ENCODE measurements around the gene KY.
A peak's percentile ranks its signal among the peaks of the same experiment; 100 is the strongest.

The KY gene

GRCh38 chr3:134677987-134678308 is 27.1 kb upstream of the KY start:
- no peak for TF ChIP-seq CTCF (IDR thresholded peaks at IDR 0.05; ENCODE audit: low read depth, low read length)
- no peak for TF ChIP-seq EZH2phosphoT487 (IDR thresholded peaks at IDR 0.05; ENCODE audit: low read depth)

GRCh38 chr3:134677196-134677986 is 26.6 kb upstream of the KY start:
- Histone ChIP-seq H3K27me3 (ENCODE audit: low read depth, low read length) (peaks cover 28% of the 10 kb centered on the region; the same call in 1 of the 2 replicates), H3K4me1 (ENCODE audit: low read length) (no peaks in the 10 kb centered on the region), H3K79me2 (ENCODE audit: low read length) (no peaks in the 10 kb centered on the region), H3K4me3 (ENCODE audit: low read length) (no peak overlapping the region), H4K20me1 (ENCODE audit: insufficient read depth, low read length) (no peaks in the 10 kb centered on the region), H3K9ac (ENCODE audit: low read length) (no peak overlapping the region), H3K9me3 (ENCODE audit: insufficient read depth, low read length) (peaks cover 12% of the 10 kb centered on the region; the same call in 1 of the 2 replicates), H2AFZ (ENCODE audit: low read depth, low read length) (no peak overlapping the region), H3K4me2 (ENCODE audit: low read length) (no peak overlapping the region), H3K36me3 (replicated peaks; ENCODE audit: low read depth, low read length) (no peaks in the 10 kb centered on the region), H3K27ac (ENCODE audit: low read length) (no peak overlapping the region)
- TF ChIP-seq EZH2phosphoT487 (IDR thresholded peaks at IDR 0.05; ENCODE audit: low read depth) (no peak), CTCF (IDR thresholded peaks at IDR 0.05; ENCODE audit: low read depth, low read length) (peak; percentile 56)

More at GRCh38 chr3:134677987-134678308, 27.1 kb upstream of the KY start:
- Histone ChIP-seq H3K27me3 (ENCODE audit: low read depth, low read length) (peaks cover 22% of the 10 kb centered on the region; the same call in 1 of the 2 replicates), H3K4me2 (ENCODE audit: low read length) (no peak overlapping the region), H3K4me1 (ENCODE audit: low read length) (no peaks in the 10 kb centered on the region), H3K9me3 (ENCODE audit: insufficient read depth, low read length) (peaks cover 12% of the 10 kb centered on the region; the same call in 1 of the 2 replicates), H3K79me2 (ENCODE audit: low read length) (no peaks in the 10 kb centered on the region), H3K4me3 (ENCODE audit: low read length) (no peak overlapping the region), H2AFZ (ENCODE audit: low read depth, low read length) (no peak overlapping the region), H3K27ac (ENCODE audit: low read length) (no peak overlapping the region), H4K20me1 (ENCODE audit: insufficient read depth, low read length) (no peaks in the 10 kb centered on the region), H3K36me3 (replicated peaks; ENCODE audit: low read depth, low read length) (no peaks in the 10 kb centered on the region), H3K9ac (ENCODE audit: low read length) (no peak overlapping the region)

GRCh38 chr3:134675726-134676256 is 25.0 kb upstream of the KY start:
- Histone ChIP-seq H3K4me2 (ENCODE audit: low read length) (no peak overlapping the region), H3K9me3 (ENCODE audit: insufficient read depth, low read length) (peaks cover 12% of the 10 kb centered on the region; the same call in 1 of the 2 replicates), H2AFZ (ENCODE audit: low read depth, low read length) (no peak overlapping the region), H3K27ac (ENCODE audit: low read length) (no peak overlapping the region), H3K27me3 (ENCODE audit: low read depth, low read length) (peaks cover 20% of the 10 kb centered on the region; the same call in 1 of the 2 replicates), H3K9ac (ENCODE audit: low read length) (no peak overlapping the region), H4K20me1 (ENCODE audit: insufficient read depth, low read length) (no peaks in the 10 kb centered on the region), H3K36me3 (replicated peaks; ENCODE audit: low read depth, low read length) (no peaks in the 10 kb centered on the region), H3K4me3 (ENCODE audit: low read length) (no peak overlapping the region), H3K79me2 (ENCODE audit: low read length) (no peaks in the 10 kb centered on the region), H3K4me1 (ENCODE audit: low read length) (no peaks in the 10 kb centered on the region)
- TF ChIP-seq CTCF (IDR thresholded peaks at IDR 0.05; ENCODE audit: low read depth, low read length) (no peak), EZH2phosphoT487 (IDR thresholded peaks at IDR 0.05; ENCODE audit: low read depth) (no peak)

GRCh38 chr3:134672571-134672970 is 21.7 kb upstream of the KY start:
- Histone ChIP-seq H3K27ac (ENCODE audit: low read length) (no peak overlapping the region), H2AFZ (ENCODE audit: low read depth, low read length) (no peak overlapping the region), H3K4me1 (ENCODE audit: low read length) (no peaks in the 10 kb centered on the region), H3K4me3 (ENCODE audit: low read length) (no peak overlapping the region), H3K9ac (ENCODE audit: low read length) (no peak overlapping the region), H3K4me2 (ENCODE audit: low read length) (no peak overlapping the region), H3K27me3 (ENCODE audit: low read depth, low read length) (peaks cover 24% of the 10 kb centered on the region; the same call in 1 of the 2 replicates), H4K20me1 (ENCODE audit: insufficient read depth, low read length) (no peaks in the 10 kb centered on the region), H3K79me2 (ENCODE audit: low read length) (no peaks in the 10 kb centered on the region), H3K9me3 (ENCODE audit: insufficient read depth, low read length) (peaks cover 12% of the 10 kb centered on the region; the same call in 1 of the 2 replicates), H3K36me3 (replicated peaks; ENCODE audit: low read depth, low read length) (no peaks in the 10 kb centered on the region)
- TF ChIP-seq EZH2phosphoT487 (IDR thresholded peaks at IDR 0.05; ENCODE audit: low read depth) (no peak), CTCF (IDR thresholded peaks at IDR 0.05; ENCODE audit: low read depth, low read length) (no peak)

Measured in OCI-LY3 (cell line).